Activated T-cell treated with anti-CD3 and anti-CD28 coated beads for 24 hours (primary cell): ENCODE data around the gene SPTBN2.
"Not testable (repeated sequence)": the region's sequence is repeated elsewhere in the genome, so short reads cannot be mapped to it uniquely, and the experiment has no call there.

Experiments used
- DNase-seq: peaks from one replicate; pipeline ENCODE4 v3.0.0-alpha.2; 2020; ENCODE audit warnings: low read depth

Gene SPTBN2

DNA sequence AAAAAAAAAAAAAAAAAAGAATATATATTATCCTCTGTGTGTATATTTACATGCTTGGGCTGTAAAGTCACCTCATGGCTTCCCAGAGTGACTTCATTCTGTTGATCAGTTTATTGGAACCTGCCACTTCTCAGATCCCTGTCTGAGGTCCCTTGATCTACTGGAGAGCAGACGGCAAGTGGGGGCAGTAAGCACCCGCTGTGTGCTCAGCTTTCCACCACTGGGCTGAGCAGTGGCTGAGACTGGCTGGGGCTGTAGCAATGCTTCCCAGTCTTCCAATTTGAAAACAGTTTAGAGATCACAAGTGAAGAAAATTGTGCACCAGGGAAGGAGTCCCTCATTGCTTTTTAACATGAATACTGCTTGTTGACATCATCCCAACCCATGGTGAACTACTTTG is 44.4 kb downstream of the SPTBN2 start:
- no peak for DNase-seq

DNA sequence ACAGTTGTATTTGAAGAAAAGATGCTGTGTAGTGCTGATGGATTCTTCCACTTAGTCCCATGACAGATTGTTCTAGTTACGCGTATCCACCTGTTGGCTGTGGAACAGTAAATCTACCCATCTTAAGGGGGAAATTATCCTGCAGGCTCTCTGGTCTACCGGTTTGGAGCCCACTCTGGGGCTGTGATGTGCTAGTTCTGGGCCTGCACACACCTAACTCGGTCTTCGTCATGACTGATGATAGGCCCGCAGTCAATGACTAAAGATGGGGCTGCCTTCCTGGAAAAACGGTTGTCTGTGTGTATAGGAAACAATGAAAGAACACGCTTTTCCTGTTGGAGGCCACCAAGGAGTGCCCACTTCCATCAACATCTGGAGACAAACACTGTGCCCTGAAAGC is 45.1 kb downstream of the SPTBN2 start:
- DNase-seq, result no peak

DNA sequence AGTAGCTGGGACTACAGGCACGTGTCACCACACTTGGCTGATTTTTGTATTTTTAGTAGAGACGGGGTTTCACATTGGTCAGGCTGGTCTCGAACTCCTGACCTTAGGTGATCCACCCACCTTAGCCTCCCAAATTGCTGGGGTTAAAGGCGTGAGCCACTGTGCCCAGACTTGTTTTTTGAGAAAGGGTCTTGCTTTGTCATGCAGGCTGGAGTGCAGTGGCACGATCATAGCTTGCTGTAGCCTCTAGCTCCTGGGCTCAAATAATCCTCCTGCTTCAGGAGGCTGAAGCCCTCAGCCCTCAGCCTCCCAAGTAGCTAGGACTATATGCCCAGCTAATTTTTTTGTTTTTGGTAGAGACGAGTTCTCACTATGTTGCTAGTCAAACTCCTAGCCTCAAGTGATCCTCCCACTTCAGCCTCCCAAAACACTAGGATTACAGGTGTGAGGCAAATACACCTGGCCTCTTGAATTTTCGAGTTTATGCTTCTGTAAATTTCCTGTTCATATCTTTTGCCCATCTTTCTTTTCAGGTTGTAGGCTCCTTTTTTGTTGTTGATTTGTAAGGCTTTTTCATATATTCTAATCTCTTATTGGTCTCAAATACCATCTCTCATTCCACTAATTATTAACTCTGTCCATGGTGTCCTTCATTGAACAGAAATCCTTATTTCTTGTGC is 47.9 kb downstream of the SPTBN2 start:
- no peak for DNase-seq

DNA sequence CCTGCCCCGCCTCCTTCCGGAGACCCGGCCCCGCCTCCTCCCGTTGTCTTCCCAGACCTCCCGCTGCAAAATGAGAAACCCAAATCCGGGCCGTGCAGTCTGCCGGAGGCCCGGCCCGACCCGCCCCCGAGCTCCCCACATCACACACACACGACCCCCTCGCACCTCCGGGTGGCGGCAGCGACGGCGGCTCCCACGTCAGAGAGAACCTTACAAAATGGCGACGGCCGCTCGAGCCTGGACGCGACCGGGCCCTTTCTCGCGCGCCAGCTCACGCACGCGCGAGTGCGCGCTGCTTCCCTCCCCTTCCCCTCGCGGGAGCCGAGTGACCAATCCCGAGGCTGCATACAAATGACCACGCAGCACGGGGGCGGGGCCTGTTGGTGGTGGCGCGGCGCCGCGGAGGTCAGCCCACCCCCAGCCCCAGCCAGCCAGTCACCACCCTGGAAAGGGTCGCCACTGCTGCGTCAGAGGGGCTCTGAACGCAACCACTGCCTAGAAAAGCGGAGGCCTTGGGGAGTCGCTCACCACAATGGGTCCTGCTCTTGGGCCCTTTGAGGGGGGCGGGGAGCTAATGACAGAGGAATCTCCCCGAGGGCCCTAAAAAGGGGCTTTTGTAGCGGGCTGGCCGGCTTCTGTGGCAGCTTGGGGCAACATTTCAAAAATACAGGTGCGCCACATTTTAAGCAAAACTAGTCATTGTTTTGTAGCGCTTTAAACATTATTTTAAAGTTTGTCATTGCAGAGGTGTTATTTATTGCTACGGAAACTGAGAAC is 51.2 kb downstream of the SPTBN2 start, which contains the start of gene RBM4B:
TSS of gene RBM4B (minus strand) at position 289 of the 777 bp plus-strand sequence. CDS start 808 bp downstream, outside the sequence.
- DNase-seq, result peak; percentile 92

DNA sequence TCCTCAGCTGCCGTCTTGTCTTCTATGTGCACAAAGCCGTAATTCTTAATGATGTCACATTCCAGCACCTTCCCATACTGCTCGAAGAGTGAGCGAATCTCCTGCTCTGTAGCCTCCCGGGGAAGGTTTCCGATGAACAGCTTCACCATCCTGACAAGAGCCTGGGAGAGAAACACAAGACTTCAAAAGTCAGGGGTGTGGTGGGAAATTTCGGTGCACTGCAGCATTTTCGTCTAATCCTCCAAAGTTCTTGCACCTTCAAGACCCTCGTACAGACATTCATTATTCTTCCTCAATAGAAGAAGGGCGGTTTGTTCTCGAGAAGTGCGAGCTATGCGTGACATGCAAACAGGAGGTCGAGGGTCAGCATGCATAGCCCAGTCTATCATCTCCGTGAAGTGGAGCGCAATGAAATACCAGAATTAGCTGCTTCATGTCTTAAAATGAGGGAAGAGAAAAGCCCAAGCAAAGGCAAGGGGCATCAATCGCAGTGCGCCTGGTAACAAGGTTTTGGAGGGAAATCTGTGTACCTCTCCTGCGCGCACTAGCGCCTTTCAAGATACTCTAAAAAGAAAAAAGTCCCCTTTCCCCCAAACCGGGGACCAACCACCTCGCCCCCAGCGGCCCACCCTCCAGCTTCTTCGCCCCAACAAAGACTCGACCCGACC is 52.0 kb downstream of the SPTBN2 start:
- no peak for DNase-seq

DNA sequence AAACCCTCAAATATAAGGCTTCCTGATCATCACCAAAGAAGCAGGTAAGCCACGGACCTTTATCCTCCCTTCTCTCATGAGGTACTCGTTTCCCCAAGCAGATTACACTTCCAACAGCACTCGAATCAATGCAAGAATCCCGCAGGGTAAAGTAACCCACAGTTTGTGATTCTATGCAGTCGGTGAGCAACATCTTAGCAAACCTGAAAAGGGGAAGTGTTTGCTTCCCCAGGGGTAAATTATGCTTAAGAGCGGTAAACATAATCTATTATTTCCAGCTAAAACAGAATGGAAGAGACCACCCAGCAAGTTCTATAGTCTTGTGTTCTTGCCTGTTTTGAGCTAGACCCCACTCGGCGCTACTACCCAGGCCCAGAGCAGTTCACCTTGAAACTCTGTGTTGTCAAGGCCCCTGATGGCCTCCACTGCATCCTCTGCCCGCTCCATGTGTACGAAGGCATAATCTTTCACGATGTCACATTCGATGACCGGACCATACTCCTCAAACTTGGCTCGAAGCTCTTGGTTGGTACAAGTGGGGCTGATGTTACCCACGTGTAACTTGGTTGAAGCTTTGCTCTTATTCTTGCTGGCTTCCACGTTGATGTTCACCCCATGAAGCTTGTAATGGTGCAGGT is 52.6 kb downstream of the SPTBN2 start:
- DNase-seq, result no peak

DNA sequence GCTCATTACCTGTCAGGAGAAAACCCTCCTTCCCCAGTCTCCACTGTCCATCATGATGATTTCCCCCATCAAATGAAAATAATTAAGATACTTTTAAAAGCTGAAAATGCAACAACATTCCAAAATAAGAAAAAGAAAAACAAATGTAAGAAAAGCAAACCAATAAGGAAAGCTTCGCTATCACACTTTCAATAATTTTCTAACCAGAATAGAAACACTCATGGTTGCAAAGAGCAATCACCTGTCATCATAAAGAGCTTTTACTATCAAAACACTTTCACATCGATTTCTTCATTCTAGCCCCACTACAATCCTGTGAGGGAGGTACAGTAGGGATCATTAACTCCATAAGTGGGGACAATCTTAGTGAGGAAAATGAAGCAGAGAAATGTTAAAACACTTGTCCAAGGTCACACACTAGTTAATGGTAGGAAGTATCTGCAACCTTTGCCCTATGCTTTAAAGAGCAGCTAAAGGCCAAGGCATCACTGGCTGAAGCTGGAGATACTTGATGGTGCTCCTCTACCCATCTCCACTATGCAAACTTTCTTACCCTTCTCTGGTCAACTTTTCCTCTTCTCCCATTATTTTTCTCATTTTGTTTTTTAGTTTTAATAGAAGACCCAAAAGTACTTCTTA is 53.9 kb downstream of the SPTBN2 start:
- no peak for DNase-seq

DNA sequence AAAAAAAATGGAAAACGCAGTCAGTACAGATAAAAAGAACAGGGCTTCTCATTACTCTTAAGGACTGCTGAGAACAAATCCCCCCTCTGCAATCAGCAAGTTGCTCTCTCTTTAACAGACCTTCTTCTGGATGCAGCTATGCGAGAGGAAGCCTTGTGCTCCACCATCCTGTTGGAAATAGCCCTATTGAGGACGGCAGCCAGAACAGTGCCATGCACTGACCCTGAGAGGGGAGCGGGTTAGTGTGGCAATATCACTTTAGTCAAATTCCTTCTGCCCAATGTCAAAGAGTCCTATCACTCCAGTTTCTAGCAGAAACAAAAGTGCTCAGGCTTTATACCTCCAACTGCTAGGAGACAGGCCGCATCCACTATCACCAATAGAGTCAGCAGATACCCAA is 58.2 kb downstream of the SPTBN2 start:
- DNase-seq, result no peak

DNA sequence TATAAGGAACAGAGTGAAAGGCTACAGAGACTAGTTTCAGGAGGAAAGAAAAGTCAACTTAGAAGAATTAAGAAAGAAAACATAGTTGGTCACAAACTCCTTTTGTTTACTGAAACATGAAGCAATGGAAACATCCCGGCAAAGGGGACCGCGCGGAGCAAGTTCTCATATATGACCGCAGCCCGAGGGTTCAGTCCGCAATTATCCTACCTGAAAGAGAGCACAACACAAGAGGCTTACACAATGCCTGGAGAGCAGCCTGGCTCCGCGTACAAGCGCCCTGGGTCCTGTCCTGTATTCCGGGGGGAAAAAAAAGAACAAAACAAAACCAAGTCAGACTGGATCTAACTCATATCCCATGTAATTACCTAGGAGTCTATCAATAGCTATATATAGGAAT is 63.6 kb downstream of the SPTBN2 start:
- DNase-seq, result no peak

DNA sequence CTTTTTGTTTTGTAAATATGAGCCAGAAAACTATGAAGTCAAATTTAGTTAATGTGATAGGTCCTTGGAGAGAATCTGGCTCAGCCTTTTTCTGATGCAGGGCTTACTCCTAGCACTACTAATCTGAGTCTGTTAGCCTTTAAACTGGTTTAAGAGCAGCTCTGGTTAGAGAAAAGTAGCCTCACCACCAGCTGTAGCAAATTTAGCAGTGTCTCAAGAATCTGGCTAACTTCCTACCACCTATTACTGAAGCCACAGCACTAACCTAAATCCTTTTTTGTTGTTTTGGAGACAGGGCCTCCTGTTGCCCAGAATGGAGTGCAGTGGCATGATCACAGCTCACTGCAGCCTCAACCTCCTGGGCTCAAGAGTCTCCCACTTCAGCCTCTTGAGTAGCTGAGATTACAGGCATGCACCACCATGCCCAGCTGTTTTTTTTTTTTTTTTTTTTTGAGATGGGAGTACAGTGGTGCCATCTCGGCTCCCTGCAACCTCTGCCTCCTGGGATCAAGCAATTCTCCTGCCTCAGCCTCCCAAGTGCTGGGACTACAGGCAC is 65.2 kb downstream of the SPTBN2 start:
- no peak for DNase-seq

DNA sequence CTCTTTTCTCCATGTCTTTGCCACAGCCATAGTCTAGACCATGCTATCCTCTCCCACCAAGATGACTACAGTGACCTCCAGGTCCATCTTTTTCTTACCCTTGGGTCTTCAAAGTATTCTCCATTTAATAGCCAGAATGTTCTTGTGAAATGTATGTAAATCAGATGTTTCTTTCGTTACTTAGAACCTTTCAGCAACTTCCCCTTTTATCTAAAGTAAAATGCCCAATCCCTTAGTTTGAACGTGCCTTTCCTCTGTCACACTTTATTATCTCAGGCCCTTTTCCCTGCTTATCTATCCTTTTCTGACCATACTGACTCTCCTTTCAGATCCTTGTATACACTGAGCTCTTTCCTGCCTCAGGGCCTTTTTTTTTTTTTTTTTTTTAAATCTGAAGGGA is 69.3 kb downstream of the SPTBN2 start:
- no peak for DNase-seq

DNA sequence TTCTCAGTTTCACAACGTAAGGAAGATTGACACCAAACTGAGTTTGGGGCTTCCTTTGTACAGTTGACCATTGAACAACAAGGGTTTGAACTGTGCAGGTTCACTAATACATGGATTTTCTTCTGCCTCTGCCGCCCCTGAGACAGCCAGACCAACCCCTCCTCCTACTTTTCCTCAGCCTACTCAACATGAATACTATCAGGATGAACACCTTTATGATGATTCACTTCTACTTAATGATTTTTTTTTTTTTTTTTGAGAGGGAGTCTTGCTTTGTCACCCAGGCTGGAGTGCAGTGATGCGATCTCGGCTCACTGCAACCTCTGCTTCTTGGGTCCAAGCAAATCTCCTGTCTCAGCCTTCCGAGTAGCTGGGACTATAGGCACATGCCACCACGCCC is 75.9 kb downstream of the SPTBN2 start:
- DNase-seq, result no peak

DNA sequence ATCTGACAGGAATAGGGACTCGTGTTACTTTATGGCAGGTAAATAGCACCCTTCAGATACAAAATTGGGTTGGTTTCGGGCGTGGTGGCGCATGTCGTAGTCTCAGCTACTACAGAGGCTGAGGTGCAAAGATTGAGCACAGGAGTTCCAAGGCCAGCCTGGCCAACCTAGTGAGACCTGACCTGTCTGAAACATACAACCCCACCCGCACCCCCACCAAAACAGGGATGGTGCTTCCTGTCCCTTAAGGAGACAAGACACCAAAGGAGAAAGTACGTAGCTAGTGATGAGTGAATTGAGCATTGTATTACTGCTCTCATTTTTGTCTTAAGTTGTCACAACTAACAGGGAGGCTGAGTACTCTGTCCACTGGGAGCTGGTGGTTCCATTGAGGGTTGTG is 76.4 kb downstream of the SPTBN2 start:
- no peak for DNase-seq

DNA sequence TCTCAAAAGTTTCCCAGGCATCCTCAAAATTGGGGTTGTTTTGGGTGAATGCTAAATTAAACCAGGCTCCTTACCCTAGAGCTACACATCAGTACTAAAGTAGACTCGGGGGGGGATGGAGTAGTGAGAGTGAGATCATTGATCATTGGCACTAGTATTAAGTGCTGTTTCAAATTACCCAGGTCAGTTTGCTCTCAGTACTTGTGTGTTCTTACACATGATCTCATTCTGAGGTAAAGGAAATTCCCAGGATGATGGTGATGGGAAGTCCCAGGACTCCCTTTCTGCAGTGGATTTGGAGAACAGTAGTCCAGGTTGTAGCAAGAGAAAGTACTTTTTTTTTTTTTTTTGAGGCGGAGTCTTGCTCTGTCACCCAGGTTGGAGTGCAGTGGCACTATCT is 78.0 kb downstream of the SPTBN2 start:
- DNase-seq, result no peak

DNA sequence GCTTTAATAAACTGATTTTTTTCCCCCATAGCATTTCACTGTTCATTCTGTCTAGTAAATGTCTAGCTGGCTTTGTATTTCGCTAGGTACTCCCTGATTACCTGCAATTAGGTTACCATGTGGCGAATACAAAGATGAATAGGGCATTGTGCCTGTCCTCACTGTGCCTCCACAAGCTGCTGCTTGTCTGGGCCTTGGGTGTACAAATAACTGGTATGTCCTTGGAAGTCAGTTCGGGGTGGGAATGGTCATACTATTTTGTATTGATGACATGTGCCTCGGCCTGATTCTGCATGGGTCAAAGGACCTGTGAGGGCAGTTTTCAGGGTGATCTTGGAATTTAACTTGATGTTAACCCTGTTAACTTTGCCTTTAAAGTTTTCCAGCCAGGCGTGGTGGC is 79.1 kb downstream of the SPTBN2 start:
- DNase-seq, result no peak

DNA sequence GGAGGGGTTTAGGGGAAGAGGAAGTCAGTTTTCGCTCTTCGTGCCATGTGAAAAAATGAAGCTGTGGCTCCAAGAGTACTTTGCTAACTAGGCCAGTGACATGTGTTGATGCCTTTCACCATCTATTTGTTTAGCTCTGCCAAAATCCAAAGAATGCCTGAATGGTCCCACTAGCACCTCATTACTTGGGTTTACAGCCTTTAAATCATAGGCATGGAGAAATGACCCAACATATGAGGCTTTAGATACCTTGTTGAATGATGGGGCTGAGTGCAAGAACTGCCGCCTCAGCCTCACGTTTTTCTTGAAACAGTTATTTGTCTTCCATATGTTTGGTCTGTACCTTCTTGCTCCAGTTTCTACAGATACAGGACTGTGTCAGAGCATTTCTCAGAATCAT is 82.2 kb downstream of the SPTBN2 start:
- DNase-seq, result no peak

DNA sequence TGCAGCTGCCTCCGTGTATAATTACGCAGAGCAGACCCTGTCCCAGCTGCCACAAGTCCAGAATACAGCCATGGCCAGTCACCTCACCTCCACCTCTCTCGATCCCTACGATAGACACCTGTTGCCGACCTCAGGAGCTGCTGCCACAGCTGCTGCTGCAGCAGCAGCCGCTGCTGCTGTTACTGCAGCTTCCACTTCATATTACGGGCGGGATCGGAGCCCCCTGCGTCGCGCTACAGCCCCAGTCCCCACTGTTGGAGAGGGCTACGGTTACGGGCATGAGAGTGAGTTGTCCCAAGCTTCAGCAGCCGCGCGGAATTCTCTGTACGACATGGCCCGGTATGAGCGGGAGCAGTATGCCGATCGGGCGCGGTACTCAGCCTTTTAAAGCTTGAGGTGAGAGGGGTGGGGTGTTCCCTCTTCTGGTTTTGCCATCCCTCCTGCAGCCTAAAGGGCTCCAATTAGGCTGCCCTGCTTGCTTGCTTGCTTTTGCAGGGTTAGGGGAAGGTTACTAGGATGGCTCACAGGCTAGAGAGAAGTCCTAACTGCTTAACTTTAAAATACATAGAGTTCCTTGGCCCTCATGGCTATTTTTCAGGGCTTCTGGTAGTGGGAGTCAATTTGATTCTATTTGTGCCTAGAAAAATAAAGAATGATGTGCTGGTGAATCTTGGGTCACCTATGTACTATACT is 85.1 kb downstream of the SPTBN2 start:
- DNase-seq, result no peak

DNA sequence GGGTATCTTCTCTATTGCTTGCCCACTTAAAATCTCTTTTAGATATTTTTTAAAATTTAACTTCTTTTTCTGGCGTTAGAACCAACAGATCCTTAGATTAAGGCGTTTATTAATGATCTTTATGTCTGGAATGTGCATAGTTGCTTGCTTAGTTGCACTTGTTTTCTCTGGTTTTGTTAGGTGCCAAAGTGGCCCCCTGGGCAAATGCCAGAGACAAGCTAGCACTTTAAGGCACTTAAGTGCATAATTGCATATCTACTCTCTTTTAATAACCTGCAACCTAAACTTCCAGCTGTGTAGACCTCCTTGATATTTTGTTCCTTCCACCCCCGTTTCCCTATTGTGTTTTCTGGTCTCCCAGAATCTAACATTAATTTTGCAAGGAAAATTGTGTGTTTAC is 87.2 kb downstream of the SPTBN2 start:
- DNase-seq, result no peak

DNA sequence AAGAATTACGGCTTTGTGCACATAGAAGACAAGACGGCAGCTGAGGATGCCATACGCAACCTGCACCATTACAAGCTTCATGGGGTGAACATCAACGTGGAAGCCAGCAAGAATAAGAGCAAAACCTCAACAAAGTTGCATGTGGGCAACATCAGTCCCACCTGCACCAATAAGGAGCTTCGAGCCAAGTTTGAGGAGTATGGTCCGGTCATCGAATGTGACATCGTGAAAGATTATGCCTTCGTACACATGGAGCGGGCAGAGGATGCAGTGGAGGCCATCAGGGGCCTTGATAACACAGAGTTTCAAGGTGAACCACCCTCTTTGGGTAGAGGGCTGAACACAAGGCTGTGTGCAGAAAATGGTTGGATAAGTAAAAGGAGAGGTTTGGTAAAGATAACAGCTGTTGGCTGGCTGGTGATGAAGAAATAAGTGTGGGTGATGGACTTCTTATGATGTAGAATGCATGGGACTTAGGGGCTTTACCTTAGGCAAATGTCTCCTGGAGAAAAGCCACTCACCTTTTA is 89.1 kb downstream of the SPTBN2 start:
- not testable (repeated sequence) for DNase-seq

DNA sequence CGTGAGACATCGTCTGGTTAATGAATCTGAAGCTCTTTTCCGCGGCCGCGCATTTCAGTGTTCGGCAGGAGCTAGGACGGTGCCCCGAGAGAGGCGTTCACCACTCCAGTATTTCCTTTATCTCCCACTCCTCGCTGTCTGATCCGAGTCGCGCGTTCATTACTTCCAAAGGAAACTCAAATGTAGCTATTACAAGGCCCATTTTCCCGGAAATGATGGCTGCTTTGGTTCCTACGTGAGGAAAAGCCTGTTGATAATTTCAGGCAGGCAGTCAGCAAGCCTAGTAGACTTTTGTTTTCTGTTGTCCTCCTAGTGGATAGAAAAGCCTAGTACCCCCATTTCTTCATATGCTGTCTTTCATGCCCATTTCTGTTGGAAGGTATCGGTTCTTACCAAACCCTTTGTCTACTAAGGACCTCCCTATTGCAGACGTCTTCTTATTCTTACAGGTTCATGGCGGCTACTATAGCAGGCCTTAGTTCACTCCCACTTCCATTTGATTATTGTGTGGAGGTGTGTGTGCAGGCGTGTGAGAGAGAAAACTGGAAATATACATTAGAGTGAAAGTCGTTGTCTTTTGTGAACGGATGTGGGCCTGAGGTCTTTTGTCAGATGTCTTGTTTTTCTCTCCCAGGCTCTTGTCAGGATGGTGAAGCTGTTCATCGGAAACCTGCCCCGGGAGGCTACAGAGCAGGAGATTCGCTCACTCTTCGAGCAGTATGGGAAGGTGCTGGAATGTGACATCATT is 89.8 kb downstream of the SPTBN2 start:
- DNase-seq, result no peak
